Left renal cortex interstitium (tissue), 4 donors: ENCODE results near the gene HACD2. TPM values are rescaled to one million over a fixed set of nuclear protein-coding genes. Genes with fewer than 3 reads are reported as not detected.

ENCODE experiments used
- DNase-seq, 4 donors: peaks; one replicate each; pipeline ENCODE4 v3.0.0-alpha.2; 2013; ENCODE audit warnings: low read depth in 4 of 4, low spot score in 2 of 4, missing footprints in 1 of 4
- polyA plus RNA-seq, 4 donors: library from polyadenylated mRNA; unstranded; fragments of 120-200 nt; gene quantifications; one replicate each; pipeline ENCODE4 v1.2.1, GENCODE V29; 2013; ENCODE audit not compliant: insufficient read length in 4 of 4

HACD2 gene
- polyA plus RNA-seq, 4 donors: 42.9 to 53.3 (median 46.4) TPM

DNA sequence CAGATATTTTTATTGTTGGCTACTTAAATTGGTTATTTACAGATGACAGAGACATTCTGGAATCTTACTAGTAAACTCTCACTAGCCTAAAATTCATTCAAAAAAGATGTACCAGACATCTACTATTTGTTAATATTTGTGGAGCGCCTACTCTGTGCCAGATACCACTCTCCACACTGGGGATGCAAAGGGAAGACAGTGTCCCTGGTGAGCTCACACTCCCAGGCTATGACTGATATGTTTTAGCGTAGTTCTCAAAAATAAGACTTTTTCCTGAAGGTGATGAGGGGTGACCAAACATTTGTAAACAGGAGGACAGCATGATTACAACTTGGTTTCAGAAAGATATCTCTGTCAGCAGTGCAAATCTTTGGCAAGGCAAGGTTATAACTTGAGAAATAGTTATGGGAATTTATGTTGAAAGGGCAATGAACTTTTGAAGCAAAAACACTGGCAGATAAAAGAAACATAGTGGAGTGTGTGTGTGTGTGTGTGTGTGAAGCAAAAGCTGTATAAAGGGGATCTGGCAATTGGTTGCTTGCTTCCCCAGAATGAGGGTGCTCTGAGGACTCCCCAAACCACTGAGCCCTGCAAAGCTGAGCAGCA is 51.2 kb downstream of the HACD2 start:
- DNase-seq: no peak

DNA sequence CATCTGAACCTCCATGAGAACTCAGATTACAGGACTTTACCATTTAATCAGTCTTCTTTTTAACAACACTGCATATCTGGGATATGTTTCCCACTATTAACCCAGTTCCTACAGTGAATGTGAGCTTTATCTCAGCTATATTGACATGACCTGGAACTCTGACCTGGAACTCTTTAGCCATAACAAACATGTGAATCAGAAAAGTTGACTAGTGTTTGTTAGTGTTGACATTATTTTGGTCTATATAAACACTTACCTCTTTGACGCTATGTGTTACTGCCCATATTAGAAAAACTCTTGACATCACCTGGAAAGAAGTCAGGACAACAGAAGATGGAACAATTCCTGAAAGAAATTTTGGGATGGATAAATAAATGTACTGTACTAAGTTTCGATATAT is 56.7 kb downstream of the HACD2 start:
- DNase-seq: no peak

DNA sequence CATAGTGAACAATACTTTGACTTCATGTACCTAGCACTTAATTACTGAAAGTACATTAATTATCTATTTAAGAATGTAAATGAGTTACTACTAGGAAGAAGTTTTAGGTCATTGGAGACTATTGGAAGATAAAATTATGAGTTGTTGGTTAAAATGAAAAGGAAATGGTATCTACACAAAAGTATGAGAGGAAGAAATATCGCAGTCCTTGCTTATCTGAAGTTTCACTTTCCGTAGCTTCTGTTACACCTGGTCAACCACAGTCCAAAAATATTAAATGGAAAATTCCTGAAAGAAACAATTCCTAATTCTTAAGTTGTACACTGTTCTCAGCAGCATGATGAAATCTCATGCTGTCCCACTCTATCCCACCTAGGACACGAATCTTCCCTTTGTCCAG is 57.8 kb downstream of the HACD2 start:
- DNase-seq: no peak

DNA sequence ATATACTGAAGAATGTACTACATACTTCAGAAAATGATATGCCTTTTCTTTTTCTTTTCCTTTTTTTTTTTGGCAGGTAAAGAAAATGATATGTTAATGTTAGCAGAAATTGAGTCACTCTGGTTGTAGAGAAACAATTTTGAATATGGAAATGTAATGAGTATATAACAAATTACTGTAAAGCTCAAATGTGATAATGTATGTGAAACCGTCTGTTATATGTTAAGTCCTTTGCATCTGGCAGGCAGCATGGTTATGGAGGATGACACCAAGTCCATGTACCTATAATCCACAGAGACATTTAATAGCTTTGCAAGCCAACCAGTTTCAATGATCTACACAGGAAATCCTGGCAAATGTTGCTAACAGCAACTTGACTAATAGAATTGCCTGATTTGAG is 58.4 kb downstream of the HACD2 start:
- DNase-seq: no peak

DNA sequence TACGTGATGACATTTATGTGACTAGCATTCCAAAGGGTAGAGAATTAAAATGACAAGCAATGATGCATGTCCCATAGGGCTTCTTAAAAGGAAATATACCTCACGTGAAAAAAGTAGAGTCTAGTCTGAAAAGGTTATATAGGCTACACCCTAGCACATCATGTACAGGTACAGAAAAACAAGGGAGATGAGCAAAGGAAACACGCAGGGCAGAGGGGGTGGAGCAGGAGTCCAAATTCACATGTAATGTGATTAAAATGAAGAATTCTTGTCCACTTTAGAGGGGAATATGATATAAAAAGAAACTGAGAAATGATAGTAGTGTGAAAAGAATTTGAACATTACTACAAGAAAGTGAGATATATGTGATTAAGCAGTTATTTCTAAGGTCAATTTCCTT is 59.4 kb downstream of the HACD2 start:
- no peak for DNase-seq

DNA sequence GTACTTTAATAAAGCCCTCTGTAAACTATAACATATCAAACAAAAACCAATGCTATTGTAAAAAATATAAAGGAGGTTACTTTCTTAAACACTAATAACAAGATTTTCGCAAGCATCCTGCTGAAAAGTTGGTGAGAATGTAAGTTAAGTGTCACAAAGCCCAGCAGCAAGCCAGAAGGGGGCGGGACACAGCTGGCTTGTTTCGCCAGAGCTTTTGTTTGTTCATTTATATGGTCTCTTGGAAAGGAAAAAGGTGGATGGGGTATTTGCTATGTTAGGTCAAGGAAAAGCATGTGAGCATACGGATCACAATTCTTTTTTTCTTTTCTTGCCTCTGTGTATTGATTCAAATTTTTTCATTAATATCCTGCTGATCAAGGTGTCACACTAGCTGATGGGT is 59.9 kb downstream of the HACD2 start:
- no peak for DNase-seq

DNA sequence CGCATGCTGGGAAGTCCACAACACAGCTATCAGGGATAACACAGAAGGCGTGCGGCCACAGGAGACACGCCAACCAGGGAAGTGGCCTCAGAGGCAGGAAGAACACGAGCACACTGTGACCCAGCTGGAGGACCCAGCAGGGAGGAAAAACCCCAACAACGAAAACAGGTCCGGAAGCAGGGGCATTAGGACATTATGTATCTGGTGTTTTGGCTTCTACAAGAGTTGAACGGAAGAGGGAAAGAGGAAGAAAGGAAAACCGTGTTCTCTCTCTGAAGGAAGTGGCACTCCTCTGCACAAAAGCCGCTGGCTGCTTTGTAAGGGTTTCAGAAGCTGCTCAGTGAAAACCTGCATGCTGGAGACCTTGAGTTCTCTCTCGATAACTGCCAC is 61.8 kb downstream of the HACD2 start:
- DNase-seq: no peak

DNA sequence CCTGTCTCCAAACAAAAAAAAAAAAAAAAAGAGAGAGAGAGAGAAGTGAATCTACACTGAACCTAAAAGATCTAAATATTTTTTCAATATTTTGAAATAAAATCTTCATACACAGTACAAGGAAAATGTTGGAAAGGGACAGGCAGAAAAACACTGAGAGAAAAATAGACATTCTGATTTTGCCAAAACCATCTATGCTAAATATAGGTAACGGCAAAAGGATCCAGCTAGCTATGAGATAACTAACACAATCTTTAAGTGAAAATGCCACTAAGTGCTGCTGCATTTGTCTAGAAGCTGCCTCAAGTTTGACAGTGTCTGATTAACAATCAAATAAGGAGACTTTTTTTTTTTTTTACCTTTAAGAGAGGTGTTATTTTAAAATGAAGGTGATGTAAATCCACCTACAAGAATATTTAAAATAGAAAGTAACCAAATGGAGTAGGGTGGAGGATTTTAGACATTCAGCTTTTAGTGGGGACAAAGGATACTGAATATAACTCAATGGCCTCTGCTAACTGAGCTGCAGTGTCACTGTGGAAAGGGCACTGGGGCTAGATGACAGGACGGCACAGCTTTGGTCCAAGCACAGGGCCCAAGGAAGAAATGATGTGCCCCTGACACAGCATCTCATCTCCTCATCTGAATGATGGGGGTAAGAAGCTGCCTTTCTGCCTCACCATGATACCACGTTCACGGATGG is 62.4 kb downstream of the HACD2 start:
- no peak for DNase-seq

DNA sequence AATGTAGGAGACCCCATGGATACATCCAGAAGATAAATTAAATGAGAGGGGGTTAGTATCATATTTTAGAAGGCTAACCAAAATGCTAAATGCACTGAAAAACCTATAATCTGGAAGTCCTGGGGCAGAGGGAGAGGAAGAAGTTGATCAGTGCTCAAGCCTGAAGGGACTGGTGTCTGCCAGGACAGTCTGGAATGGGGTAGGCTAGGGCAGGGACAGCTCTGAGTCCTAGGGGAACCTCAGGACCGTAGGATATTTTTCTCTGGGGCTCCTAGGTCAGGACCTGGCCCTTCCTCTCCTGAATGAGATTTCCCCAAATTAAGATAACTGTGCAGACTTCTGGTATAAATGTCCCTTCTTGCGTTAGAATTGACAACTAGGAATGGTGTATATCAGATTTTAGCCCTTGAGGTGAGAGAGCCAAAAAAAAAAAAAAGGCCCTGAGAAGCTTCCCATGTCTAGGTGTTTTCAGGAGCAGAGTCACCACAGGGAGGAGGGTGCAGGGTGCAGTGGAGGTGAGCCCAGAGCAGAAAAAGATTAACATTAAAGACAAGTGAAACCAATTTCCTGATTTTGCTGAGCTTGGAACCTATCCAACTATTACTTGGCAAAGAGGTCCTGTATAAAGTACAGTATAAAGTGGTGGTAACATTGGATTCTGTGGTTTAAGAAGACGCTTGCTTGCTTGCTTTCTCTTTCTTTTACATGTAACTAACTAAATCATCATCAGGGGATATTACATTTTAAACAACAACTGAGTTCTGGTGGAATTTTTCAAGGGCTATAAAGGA is 63.5 kb downstream of the HACD2 start:
- no peak for DNase-seq

DNA sequence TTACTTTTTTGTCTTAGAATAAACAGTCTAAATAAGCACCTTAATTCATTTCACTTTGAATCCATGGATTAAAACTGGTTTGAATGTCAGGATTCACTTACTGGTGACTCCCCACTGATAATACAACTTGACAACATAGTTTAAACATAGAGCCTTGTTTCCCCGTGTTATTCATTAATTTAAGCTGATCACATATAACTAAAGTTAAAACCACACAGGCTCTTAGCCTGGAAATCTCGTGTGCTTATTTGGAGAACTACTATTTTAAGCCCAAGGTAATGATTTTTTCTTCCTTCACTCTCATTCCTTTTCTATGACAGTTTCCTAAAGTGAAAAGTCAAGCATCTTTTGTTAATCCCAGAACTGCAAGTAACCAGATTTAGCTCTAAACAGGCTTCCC is 64.2 kb downstream of the HACD2 start:
- no peak for DNase-seq

DNA sequence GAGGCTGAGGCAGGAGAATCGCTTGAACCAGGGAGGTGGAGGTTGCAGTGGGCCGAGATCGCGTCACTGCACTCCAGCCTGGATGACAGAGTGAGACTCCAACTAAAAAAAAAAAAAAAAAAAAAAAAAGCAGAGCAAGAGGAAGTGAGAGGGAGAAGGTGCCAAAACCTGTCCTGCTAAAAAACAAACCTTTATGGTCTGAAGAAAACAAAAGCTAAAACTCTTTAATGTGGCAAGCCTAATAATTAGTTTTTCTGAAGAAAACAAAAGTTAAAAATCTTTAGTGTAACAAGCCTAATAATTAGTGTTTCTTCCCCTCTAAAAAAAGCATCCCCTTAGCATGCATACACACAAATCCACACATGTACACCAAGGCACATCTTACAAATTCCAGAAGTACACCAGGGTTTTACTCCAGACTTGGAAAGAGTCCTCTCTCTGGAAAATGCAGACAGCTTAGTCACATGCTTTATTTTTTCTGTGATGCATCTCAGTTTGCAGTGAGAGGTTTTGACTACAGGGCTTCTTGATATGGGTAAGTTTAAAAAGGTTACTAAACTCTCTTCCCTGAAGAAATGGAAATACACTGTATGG is 65.9 kb downstream of the HACD2 start:
- no peak for DNase-seq

DNA sequence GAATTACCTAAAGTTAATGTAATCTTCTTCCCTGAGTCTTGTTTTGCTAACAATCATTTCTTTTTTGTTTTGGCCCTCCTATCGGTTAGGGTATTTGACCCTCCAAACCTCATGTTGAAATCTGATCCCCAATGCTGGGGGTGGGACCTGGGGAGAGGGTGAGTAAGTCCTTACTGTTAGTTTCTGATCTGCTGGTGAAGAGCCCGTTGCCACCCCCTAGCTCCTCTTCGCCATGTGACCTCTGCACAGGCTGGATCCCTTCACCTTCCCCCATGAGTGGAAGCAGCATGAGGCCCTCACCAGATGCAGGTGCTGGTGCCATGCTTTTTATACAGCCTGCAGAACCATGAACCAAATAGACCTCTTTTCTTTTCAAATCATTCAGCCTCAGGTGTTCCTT is 73.1 kb downstream of the HACD2 start:
- DNase-seq: no peak

DNA sequence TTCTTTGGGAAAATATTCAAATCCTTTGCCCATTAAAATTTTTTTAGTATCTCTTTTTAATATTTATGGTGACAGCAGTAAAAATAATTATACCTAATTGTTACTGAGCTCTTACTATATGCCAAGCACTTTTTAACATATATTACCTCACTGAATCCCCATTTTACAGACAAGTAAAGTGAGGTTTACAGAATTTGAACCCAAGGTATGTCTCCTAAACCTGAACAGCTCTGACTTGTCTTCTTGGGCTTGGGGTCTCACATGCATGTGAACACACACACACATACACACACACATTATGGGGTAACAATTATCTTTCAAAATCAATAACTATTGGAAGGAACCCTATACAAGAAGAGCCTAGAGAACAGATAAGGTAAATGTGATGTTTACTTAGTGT is 73.8 kb downstream of the HACD2 start:
- DNase-seq: no peak

DNA sequence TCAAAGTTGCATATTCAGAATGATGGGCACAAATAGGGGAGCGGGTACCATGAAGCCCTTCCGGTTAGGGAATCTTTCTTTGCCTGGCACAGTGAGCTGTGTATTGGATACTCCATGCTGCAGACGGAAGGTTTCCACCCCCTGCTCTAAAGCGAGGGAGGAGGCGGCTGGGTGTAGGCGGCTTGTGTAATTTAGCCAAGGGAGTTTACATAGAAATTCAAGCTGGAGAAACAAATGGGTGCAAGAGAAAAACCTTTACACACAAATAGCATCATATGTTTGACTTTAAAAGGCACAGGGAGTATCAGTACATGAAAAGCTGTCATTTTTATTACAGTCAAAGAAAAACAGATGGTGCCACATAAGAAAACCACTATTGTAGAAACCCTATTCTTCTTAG is 76.7 kb downstream of the HACD2 start:
- DNase-seq: peak in 2 of 4 donors; percentile 22 to 23

DNA sequence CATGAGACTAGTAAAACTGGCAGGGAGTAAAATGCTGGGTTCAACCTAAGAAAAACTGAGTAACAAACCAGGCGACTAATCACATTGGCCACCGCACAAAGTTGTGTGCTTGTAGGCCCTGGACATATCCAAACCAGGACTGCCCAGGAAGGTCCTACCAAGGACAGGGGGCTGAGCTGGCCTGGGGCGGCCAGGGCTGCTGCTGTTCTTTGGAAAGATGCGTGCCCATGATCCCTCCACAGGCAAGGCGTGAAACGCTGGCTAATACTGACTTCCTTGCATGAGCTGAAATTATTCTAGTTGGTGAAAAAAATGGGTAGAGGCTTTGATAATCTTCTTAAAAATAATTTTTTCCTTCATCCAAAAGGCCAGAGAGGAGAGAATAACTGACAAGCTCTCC is 79.0 kb downstream of the HACD2 start:
- no peak for DNase-seq

DNA sequence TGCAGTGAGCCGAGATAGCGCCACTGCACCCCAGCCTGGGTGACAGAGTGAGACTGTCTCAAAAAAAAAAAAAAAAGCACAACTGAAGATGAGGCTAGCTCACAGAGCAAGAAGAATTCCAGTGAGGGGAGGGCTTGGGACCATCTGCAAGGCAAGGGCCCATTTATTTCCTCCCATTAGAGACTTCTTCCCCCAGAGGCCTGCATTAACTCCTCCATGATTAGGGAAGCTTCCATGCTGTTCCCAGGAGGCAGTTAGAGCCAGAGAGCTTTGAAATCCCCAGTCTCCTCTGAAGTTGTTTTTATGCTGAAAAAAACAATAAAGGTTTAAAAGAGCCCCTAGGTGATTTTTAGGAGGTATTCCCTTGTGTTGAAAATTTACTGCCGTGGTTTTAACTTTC is 81.7 kb downstream of the HACD2 start:
- DNase-seq: no peak

DNA sequence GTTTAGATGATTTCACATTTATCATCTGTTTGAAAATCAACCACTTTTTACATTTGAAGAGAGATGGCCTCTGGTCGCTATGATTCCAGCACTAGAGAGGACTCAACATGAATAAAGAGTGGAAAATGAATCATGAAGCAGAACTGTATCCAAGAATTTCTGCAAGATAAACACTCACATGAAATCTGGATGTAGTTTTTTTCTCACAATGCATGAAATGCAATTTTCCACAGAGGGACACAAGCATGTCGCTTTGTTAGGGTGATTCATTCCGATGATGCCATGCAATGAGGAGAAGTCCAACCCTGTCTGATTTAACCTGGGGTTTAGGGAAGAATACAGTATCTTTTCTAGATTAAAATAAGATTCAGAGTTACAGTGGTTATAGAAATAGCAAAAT is 85.5 kb downstream of the HACD2 start:
- no peak for DNase-seq

DNA sequence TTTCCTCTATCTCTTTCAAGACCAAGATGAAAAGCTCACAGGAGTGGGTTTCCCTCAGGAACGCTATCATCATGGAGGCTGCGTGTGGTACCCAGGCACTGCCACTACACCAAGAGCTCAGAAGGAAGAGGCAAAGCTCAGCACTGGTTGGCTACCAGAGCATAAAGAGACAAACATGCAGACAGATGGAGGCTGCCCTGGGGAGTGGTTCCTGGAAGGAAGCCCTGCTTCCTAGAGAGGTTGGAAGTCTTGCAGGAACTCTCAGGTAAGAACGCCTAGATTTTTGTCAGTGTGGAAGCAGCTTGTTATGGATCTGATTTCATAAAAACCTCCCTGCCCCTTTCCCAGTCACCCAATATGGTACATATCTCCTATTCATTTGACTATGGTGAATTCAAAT is 86.1 kb downstream of the HACD2 start:
- DNase-seq: no peak

DNA sequence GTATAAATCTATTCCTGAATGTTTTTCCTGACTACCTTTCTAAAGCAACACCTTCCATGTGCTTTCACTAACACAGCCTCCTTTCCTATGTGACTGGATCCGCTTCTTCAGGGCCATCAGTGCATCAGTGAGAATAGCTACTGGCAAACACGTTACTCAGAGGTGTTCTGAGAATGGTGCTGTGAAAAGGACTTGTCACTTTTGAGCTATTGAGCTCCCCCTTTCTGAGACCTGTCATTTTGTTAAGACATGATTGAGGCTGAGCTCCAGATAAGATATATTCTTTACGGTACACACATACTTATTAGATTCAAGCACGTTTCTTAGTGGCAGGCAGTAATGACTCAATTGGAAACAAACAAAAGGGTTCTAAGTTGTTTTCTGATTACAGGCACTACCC is 90.9 kb downstream of the HACD2 start:
- DNase-seq: no peak

DNA sequence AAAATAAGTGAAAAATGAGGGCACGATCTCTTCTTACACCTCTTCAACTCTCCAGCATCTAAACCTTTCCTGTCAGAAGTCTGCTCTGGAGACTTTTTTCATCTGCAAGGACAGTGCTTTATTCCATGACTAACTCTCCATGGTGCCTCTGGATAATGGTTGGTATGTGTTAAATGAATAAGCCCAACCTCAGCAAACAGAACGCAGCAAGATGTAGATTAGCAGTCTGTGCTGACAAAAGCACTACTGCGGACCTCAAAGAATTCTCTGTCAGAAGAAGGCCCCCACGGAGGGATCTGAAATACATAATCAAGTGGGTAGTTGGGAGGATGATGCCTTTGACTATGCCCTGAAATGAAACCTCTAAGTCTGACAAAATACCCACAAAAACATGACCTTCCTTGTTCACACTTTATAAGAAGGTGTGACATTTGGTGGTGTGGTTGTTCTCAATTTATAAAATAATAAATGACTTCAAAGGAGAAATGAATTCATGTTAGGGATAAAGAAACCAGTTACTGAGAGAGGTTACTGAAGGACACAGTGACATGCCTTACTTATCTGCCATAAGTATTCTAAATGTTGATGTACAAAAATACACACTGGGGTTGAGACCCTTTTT is 92.8 kb downstream of the HACD2 start:
- no peak for DNase-seq

DNA sequence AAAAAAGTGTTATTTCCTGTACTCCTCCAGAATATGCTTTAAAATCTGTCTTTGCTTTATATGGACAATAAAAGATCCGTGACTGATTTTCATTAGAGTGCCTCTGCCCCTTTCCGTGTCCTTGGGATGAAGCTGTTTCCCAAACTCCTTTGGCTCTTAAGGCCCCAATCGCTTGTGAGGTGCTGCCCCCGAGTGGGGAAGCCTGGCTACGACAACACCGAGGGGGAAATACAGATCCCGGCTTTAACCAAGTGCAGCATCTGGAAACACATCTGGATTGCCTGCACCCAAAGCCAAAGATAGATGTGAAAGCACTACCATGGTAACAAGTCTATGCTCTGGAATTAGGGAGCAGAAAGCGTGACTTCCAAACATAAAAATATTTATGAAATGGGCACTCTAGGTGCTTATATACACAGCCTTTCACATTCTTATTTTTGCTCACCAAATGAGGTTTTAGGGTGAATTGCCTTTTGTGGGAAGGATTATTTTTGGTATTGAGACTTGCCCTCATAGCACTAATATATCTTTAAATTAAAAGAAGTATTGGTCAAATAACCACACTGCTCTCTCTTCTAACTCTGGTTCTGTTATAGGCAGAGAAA is 95.4 kb downstream of the HACD2 start:
- peak in 2 of 4 donors; percentile 34 to 48 for DNase-seq
